HG03354 (cell line): ENCODE results near the gene CASP7.
"Not testable (repeated sequence)": the region's sequence is repeated elsewhere in the genome, so short reads cannot be mapped to it uniquely, and the experiment has no call there.

Source experiments
- ATAC-seq: cut with Tn5 transposase; IDR thresholded peaks from one replicate; pipeline ENCODE4 v1.9.1; 2021; ENCODE audit warnings: mild to moderate bottlenecking; ENCODE audit not compliant: unreplicated experiment, poor library complexity, severe bottlenecking

Gene CASP7

DNA sequence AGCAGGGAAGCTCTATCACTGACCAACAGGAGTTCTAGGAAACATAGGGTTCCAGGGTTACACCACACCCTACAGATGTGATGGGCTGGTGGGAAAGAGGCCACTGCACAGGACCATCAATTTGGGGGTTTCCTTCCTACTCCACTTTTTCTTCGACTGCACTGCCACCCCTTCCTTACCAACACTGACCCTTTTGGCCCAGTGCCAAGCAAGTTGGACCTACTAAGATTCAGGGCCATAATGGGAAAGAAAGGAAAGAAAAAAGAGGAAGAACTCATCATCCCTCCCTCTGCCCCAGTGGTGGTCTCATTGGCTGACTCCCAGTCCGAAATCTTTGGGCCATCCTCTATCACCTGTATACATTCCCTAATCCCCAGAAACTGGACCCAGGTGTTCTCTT is 65.7 kb downstream of the CASP7 start:
- ATAC-seq: no peak

DNA sequence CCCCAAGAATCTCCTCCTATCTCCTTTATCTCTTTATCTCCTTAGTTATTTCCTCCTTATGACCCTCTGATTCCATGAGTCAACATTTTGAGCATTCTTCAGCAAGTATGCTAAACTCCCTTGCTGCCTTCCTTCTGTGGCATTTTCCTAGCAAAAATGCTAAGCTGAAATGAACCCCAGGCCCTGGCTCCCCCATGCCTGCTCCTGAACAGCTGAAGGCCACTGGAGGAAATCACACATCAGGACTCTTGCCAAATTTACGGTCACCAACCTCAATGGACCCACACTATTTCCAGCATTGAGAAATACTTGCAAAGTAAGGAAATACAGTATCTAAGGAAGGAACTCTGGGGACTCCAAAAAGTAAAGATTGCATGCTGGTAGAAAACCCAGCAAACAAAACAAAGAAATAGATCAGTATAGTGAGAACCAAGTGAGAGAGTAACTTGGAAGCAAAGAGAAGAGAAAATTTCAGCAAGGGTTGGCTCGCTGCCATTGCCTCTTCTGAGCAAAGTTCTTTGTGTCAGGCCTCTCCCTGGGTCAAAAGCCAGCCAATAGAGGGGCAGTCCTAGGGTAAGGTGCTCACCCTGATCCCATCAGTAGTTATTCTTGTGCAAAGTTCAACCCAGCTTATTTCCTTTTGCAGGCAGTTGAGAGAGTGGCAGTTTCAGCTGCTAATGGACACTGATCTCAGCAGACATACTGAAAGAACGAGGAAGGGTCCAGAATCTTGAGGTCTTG is 66.7 kb downstream of the CASP7 start:
- ATAC-seq: no peak

DNA sequence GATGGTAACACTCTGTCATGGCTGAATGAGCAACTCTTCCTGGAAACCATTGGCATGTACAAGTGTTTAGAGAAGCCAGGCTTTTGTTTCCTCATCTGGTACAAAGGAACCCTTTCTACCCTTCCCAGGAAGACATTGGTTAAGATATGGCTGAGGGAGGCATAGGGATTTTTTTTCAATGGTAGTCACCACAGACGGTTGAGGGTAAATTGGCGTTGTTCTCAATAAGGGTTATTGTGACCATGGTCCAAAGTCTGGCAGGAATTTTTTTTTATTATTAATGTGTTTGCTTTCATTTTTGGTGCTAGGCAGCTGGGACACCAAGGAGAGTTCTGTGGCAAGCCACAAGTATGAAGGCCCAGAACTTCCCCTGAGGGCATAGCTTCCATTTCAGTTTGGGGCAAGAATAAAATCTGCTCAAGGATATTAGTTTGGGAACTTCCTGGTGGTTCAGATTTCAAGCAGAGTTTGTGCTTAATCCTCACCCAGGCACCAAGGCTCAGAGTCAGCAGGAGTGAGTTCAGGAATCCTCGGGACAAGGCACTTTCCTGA is 71.5 kb downstream of the CASP7 start, which contains the start of gene PLEKHS1:
PLEKHS1 (plus strand) TSS at position 502 of the 552 bp plus-strand sequence. CDS start 3,596 bp downstream, outside the sequence.
- no peak for ATAC-seq

DNA sequence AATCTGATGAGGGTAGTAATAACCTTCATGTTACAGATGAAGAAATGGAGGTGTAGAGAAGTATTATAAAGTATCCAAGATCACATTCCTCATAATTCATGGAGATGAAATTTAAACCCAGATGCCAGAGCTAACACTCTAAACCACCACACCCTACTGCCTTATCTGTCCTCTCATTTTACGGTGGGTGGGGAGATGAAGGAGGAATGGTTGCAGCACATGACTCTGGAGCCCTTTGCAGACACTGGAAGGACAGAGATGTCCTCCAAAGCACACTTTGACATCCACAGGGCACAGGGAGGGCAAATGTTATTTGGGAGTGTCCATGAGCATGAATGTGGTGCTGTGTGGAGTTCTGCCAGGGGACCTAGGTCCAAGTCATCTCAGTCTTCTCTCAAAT is 72.8 kb downstream of the CASP7 start:
- no peak for ATAC-seq

DNA sequence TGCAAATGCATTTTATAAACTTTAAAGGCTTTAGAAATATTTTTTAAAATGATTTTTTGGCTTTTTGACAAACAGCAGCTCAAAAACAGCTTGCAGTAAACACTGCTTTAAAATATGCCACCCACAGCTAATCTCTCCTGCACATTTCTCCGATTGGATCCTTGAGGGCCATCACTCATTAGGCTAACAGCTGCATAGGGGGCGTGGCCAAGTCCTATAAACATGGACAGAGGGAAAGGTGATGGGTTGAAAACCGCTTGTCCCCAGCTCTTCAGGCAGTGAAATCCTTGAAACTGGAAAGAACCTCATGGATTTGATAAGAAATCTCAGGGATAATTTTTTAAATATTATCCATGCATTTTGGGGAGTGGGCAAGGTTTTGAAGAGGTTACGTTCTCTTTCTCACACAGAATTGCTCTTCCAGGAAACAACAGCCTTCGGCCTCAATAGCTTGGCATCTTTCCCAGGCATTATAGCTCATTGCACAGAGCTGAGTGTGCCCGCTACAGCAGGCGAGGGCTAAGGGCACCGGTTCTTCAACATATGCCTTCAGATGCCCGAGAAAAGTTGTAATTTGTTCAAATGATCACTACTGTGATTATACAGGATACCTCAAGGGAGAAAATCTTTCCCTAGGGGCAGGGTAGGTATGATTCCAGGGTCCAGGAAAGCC is 73.4 kb downstream of the CASP7 start:
- ATAC-seq: no peak

DNA sequence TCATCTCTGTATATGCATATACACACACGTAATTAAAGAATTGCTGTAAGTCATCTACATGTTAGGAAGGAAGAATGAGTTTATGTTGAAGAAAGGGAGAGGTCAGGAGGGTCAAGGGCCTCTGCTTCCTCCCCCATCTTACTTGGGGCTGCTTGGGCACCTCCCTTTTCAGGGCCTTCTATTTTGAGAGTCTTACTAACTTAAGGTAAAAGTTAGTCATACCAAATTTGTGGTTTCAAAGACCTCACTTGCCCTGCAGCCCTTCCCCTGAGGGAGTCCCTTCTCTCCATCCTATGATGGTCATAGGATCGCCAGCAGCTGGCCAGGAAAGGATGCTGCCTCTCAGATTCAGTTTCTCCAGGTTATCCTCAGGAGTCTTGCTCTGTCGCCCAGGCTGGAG is 74.4 kb downstream of the CASP7 start:
- no peak for ATAC-seq

DNA sequence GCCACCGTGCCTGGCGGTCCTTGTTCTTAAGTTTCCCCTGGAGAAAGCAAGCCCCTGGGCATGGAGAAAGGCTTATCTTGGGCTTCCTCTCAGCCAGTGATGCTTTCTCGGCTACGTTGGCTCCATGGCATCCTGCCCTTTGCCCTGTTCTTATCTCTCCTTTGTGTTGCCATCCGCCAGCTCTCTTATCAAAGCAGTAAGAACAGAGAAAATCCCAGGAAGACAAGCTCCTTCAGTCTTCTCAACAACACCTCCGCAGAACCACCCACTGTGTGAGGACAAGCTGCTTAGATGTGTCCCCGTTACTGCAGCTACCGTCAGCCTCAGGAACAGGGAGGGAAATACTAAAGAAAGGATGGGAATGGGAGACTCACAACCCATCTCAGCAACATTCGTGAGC is 75.1 kb downstream of the CASP7 start:
- ATAC-seq: no peak

DNA sequence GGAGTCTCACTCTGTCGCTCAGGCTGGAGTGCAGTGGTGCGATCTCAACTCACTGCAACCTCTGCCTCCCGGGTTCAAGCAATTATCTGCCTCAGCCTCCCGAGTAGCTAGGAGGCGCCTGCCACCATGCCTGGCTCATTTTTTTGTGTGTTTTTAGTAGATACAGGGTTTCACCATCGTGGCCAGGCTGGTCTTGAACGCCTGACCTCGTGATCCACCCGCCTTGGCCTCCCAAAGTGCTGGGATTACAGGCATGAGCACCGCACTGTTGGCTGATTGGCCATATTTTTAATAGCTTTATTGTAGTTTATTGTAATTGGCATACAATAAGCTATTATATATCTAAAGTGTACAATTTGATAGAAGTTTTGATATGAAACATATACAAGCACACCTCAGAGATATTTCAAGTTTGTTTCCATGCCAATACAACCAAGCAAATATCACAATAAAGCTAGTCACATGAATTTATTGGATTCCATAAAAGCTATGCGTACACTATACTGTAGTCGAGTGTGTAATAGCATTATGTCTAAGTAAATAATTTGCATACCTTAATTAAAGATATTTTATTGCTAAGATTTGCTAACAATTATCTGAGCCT is 77.3 kb downstream of the CASP7 start:
- no peak for ATAC-seq

DNA sequence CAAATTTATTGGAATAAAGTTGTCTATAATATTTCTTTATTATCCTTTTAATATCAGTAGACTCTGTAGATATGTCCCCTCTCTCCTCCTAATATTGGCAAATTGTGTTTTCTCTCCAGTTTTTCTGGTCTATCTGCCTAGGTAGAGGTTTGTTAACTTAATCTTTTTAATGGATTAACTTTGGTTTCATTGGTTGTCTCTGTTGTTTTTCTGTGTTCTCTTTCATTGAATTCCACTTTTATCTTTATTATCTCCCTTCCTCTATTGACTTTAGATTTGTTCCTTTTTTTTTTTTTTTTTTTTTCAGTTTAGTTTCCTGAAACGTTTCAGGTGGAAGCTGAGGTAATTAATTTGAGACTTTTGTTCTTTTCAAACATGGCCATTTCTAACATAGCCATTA is 82.4 kb downstream of the CASP7 start:
- ATAC-seq: no peak

DNA sequence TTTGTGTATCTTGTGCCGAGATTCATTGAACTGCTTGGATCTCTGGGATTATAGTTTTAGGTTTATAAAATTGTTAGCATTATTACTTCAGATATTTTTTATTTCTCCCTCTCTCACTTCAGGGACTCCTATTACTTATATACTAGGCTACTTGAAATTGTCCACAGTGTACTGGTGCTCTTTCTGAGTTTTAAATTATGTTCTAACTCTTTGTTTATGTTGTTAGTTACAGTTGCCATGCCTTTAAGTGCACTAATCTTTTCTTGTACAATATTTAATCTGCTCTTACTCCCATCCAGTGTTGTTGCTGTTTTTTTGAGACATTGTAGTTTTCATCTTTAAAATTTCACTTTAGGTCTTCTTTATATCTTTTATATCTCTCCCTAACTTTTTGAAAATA is 84.9 kb downstream of the CASP7 start:
- ATAC-seq: no peak

DNA sequence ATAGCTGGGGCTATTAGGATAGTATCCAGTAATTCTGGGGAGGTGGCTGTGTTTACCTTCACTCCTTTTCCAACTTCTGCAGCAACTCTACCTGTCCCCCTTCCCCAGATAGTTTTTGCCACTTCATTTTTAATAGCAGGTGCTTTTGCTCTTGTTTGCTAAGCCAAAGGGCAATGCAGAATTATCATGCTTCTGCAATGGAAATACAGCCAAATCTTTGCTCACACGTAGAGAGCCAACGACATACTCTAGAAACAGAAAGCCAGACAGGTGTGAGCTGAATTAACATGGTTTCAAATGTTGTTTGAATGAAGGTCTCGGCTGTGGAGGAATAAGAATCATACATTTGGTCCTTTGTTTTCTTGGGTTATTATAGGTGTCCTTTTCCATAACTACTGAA is 86.2 kb downstream of the CASP7 start:
- ATAC-seq: no peak

DNA sequence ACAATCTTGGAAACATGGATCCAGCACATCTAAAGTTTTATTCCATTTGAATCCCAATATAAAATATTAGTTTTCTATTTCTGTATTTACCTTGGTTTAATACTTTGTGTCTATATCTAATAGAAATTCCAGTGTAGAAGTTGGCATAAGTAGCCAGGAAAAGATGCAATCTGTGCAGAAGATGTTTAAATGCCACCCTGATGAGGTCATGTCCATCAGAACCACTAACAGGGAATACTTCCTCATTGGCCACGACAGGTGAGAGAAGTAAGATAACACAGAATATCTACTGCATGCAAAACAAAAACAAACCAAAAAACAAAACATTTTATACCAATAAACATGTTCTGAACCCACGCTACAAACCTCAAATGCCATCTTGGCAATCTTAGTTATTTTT is 87.5 kb downstream of the CASP7 start:
- ATAC-seq: no peak

DNA sequence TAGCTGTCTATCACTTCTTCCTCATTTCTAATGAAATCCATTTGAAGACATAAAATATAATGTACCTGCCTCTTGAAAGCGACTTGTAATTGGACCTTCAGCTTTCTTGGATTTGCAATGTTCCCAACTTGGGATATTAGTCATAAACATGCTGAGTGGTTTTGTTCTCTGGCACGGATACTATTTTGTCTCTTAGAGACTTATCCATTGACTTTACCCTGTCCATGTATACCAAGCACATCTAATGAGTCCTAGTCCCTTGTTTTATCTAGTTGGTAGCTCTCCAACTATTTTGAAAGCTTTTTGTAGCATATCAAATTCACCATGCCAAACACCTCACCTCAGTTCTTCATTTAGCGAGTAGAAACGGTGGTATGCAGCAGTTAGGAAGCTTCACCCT is 90.6 kb downstream of the CASP7 start:
- no peak for ATAC-seq

DNA sequence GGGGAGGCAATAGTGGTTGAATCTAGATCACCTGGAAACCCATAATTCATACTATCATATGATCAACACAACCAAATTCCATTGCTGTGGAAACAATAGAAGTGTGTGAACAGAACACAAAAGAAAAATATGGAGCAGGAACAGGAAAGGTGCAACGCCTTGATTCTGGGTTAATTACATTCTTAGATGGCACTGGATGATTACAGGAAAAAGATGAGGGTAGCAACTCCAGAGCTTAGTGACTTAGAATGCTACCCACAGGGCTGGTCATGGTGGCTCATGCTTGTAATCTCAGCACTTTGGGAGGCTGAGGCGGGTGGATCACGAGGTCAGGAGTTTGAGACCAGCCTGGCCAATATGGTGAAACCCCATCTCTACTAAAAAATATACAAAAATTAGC is 91.4 kb downstream of the CASP7 start:
- not testable (repeated sequence) for ATAC-seq

DNA sequence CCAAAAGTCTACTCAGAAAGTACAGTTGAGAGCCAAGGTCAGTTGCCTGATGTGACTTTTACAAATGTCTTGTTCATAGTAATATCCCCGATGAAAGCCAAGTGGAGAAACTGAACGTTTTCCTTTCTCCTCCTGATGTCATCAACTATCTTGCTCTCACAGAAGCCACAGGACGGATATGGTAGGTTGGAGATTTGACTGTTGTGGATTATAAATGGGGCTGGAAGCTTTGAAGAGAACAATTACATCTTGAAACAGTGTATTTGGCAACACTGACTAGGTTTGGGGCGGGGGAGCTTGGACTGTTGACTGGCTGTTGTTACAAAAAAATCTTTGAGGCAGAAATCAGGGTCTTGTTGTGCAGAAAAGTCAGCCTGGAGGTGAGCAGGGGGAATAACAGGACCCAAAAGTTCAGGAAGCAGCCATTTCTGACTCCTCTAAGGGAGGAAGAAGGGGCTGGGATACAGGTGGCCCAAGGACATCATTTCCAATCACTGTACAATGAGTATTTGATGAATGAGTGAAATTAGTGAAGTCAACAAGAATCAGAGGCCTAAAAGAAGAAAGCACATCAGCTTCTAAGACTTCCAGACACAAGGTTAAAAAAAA is 96.1 kb downstream of the CASP7 start:
- ATAC-seq: no peak

DNA sequence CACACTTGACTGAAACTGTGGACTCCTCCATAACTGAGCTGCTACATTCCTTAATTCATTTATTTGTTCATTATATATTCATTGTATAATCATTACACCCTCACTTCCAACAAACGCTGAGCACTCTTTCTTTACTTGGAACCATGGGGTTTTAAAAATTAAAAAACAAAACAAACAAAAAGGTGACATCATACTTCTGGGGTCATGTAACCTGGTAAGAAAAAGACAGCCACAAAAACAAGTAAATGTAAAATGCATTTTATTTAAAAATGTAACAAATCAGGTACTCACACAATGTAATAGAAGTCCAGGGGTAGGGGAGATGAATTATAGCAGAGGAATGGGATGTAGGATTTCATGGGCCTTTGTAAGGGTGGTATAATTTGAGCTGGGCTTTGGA is 96.8 kb downstream of the CASP7 start:
- no peak for ATAC-seq
